ENCODE data around the gene PCSK1N.

PCSK1N gene

DNA sequence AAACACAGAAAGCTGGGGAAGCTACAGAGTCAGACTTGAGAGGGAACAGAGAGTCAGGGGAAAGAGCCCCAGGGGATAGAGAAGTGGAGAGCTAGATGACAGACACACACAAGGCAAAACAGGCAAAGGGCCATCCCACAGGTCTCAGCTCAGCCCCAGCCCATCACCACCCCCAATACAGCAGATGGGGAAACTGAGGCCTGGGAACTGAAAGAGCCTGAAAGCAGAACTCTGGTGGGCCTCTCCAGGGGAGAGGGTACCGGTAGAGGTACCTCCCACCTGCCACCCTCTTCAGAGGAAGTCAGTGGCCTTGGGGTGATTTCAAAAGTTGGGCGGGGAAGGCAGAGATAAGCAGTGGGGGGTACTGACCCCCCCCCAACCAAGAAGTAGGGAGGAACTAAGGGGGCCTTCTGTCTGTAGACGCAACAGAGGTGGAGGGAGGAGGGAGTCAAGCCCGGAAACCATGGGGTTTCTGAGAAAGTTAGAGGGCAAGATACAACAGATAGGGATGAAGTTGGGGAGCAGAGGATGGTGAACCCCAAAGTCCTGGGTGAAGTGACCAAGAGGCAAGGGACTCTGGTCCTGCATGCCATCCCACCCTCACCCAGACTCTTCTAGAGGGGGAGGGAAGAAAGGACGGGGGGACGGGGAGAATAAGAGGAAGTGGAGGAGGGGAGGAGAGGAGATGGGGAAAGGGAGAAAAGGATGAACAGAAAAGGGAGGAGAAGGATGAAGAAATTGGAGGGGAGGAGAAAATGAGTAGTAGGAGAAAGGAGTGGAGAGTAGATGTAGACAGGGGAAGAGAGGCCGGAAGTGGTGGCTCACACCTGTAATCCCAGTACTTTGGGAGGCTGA lies 45.8 kb downstream of the PCSK1N start:
- no peak for DNase-seq (ENCODE audit: low read depth)

DNA sequence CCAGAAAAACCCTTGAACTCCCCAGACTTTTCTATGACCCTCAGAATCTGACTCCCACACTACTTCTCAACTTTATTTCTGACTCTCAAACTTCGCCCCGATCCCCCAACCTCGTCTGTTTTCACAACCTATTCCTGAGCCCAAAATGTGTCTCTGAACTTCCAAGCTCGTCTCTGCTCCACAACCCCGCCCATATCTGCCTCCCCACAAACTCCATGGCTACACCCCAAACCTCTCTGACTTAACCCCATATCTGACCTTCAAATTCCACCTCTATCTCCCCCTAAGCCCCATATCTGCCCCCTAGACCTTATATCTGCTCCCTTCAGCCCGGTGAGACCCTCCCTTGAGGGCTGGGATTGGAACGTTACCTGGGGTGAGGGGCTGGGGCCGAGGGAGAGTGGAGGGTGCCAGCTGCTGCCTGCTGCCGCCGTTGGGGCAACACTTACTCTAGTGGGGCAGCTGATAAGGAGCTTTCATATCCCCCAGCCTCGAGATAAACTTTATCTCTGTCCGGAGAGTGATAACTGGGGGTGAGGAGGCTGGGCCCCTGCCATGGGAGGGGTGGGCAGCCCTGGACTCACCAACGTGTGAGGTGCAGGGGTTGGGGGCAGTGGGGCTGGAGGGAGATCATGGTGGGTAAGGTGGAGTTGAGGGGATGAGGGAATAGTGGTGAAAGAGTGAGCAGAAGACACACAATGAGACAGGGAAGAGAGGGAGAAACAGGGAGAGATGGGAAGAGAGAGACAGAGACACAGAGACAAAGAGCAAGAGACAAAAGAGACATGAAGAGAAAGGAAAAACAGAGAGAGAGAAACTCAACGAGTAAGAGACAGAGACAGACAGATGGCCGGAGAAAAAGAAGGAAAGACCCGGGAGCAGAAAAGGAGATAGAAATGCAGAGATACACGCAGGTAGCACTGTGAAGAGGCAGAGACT lies 47.6 kb downstream of the PCSK1N start:
- no peak for DNase-seq (ENCODE audit: low read depth)

DNA sequence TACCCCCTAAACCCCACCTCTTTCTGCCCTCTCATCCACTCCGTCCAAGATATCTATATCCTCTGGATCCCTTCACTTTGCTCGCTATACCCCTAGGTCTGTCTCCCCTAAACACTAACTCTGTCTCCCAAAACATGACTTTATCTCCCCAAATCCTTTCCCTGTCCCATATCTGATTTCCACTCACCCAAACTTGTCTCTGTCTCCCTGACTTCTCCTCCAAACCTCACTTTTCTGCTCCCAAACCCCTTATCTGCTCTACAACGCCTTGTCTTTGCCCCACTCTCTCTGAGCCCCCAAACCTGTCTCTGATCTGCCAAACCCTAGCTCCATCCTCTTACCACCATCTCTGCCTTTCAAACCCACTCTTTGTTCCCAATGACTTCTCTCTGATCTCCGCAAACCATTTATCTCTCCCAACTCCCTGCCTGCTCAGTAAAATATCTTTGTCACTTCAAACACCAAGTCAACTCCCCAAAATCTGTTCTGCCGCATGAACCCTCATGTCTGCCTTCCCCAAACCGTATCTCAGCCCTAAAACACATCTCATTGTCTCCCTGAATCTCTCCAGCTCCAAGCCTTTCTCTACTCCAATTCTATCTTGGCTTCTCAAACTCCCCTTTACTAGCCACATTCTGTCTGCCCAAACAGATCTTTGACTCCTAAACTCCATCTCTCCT lies 48.4 kb downstream of the PCSK1N start:
- no peak for DNase-seq (ENCODE audit: low read depth)

DNA sequence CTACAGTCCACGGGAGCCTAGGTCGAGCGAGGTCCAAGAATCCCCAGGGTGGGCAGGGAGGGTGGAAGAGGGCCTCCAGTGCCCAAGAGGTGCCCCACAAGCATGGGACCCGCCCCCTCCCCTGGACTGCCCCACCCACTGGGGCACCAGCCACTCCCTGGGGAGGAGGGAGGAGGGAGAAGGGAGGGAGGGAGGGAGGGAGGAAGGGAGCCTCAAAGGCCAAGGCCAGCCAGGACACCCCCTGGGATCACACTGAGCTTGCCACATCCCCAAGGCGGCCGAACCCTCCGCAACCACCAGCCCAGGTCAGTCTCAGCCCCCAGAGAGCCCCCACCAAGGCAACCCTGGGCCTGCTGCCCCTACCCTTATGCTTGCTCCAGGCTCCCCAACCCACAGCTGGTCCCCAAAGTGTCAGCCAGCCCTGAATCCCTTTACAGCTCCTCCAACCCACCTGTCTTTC lies 49.0 kb downstream of the PCSK1N start, which contains the start of gene GATA1:
Gene GATA1, plus strand, starts transcription at position 250 of the 460 bp plus-strand sequence. CDS start 4,520 bp downstream, outside the sequence.
- DNase-seq (ENCODE audit: low read depth): no peak

DNA sequence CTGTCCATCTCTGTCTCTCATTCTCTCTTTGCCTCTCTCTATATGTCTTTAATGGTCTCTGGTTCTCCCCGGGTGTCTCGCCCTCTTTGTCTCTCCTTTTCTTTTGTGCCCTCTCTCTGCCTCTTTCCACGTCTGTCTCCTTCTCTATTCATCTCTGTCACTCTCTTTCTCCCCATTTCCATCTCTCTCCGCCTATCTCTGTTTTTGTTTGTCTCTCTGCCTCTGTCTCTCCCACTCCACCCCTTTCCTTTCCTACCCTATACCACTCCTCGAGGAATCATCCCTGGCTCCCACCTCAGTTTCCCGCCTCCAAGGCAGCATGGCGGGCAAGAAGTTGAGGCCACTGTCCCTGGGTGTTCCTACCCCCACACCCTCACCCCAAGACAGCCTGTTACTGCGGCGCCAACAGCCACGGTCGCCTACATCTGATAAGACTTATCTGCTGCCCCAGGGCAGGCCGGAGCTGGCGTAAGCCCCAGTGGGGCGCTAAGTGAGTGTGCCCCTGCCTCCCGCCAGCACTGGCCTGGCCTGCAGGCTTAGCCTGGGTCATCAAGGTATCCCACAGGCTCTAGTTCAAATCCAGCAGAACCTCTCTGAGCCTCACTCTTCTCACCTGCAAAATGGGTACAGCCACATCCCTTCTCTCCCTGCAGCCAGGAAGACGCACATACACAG lies 49.7 kb downstream of the PCSK1N start:
- no peak for DNase-seq (ENCODE audit: low read depth)

DNA sequence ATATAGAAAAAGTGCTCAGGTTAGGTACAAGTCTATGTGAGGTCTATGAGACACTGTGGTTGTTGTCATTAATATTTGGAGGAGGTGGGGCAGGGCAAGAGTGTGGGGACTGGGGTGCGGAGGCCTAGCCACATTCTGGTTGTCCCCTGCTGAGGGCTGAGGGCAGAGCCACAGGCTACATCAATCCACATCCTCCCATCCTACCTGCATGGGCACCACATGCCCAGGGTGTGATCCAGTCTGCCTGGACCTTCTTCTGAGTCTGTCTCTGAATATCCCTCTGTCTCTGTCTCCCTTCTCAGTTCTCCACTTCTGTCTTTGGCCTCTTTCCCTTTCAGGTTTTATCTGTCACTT lies 50.2 kb downstream of the PCSK1N start:
- DNase-seq (ENCODE audit: low read depth): no peak

DNA sequence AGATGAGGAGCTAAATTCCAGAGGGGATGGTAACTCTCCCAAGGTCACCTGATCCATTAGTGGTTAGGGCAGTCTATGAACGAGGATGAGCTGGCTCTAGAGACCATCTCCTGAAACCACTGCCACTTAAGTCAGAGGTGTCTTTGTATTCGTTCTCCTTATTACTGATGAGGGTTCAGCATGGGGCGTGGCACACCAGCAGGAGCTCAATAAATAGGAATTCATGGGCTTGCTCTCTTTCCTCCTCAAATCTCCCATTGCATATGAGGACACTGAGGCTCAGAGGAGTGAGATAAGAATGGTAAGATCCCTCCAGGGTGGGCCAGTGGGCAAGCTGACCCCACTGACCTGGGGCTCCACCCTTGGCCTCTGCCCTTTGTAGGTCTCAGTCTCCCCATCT lies 50.7 kb downstream of the PCSK1N start:
- no peak for DNase-seq (ENCODE audit: low read depth)

DNA sequence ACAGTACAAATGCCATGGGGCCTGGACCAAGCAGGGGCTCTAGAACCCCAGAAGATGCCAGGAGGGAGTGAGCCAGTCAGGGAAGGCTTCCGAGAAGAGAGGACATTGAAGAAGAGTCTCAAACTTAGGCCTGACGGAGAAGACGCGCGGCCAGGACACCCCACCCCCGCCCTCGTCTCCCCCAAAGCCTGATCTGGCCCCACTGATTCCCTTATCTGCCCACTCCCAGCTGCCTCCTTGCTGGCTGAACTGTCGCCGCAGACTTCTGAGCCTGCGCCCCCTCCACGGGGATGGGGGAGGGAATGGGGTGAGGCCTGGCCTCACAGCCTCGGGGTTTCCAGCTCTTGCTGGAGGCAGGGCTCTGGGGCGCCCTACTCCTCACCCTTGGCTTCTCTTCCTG lies 52.6 kb downstream of the PCSK1N start:
- DNase-seq (ENCODE audit: low read depth): no peak

DNA sequence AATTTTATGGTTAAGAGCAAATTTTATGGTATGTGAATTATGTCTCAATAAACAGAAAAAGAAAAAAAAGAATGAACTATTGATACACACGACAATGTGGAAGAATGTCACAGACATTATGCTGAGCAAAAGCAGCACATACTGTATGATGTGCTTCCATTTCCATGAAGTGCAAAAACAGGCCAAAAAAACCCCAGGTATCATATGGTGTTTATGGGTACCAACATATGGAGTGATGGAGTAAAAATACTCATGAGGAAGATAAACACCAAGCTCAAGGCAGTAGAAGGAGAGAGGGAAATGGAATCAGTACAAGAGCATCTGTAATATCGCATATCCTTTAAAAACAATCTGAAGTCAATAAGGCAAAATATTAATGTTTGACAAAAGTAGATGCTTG lies 53.2 kb downstream of the PCSK1N start:
- no peak for DNase-seq (ENCODE audit: low read depth)

DNA sequence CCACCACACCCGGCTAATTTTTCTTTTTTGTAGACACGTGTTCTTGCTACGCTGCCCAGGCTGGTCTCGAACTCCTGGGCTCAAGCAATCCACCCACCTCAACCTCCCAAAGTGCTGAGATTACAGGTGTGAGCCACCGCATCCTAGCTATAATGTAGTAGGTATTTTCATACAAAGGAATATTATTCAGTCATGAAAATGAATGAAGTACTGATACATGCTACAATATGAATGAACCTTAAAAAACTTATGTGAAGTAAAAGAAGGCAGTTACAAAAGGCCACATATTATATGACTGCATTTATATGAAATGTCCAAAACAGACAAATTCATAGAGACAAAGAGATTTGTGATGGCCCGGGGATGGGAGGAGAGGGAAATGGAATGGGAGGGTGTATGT lies 53.7 kb downstream of the PCSK1N start:
- DNase-seq (ENCODE audit: low read depth): no peak
